Activated CD8-positive, alpha-beta memory T cell treated with anti-CD3 and anti-CD28 coated beads, Interleukin-2, amount 50 U/mL, for 4 hours (primary cell): ENCODE measurements around the gene MXD4.
"Not testable (repeated sequence)": the region's sequence is repeated elsewhere in the genome, so short reads cannot be mapped to it uniquely, and the experiment has no call there.

ENCODE experiments used
- DNase-seq: peaks from one replicate; pipeline ENCODE4 v3.0.0-alpha.2; 2020

The MXD4 gene

GRCh38 chr4:2275044-2275397, 13.1 kb upstream of the MXD4 start:
- not testable (repeated sequence) for DNase-seq

GRCh38 chr4:2274320-2275043, 12.6 kb upstream of the MXD4 start:
- DNase-seq, result no peak

- no peak for DNase-seq
Observed at GRCh38 chr4:2273657-2274319, 11.9 kb upstream of the MXD4 start.

- no peak for DNase-seq
Observed at GRCh38 chr4:2273221-2273620, 11.3 kb upstream of the MXD4 start.

GRCh38 chr4:2272828-2273120, 10.9 kb upstream of the MXD4 start:
- no peak for DNase-seq

GRCh38 chr4:2272026-2272827, 10.3 kb upstream of the MXD4 start:
- no peak for DNase-seq

GRCh38 chr4:2271279-2272025, 9.5 kb upstream of the MXD4 start:
- no peak for DNase-seq

- no peak for DNase-seq
Observed at GRCh38 chr4:2270341-2271165, 8.6 kb upstream of the MXD4 start.

- DNase-seq, result no peak
Observed at GRCh38 chr4:2269618-2270163, 7.8 kb upstream of the MXD4 start.

- DNase-seq, result no peak
Observed at GRCh38 chr4:2269206-2269531, 7.3 kb upstream of the MXD4 start.

GRCh38 chr4:2268357-2269205, 6.7 kb upstream of the MXD4 start:
- DNase-seq, result no peak

- no peak for DNase-seq
Observed at GRCh38 chr4:2267841-2268240, 5.9 kb upstream of the MXD4 start.

- DNase-seq, result no peak
Observed at GRCh38 chr4:2267320-2267811, 5.5 kb upstream of the MXD4 start.

GRCh38 chr4:2266821-2267220, 4.9 kb upstream of the MXD4 start:
- DNase-seq, result no peak

GRCh38 chr4:2266181-2266580, 4.3 kb upstream of the MXD4 start:
- DNase-seq, result no peak

GRCh38 chr4:2265113-2266110, 3.5 kb upstream of the MXD4 start:
- DNase-seq, result no peak

- DNase-seq, result no peak
Observed at GRCh38 chr4:2264481-2265041, 2.7 kb upstream of the MXD4 start.

GRCh38 chr4:2263926-2264321, 2.0 kb upstream of the MXD4 start:
- DNase-seq, result no peak

- DNase-seq, result no peak
Observed at GRCh38 chr4:2262944-2263250, 988 bp upstream of the MXD4 start.
